Stimulated activated CD8-positive, alpha-beta memory T cell treated with anti-CD3 and anti-CD28 coated beads, Interleukin-15, amount 100 ng/mL, for 1 hour (primary cell): ENCODE measurements around the gene EXOC2.
"Not testable (repeated sequence)": the region's sequence is repeated elsewhere in the genome, so short reads cannot be mapped to it uniquely, and the experiment has no call there.

Experiments
- DNase-seq: peaks from one replicate; pipeline ENCODE4 v3.0.0-alpha.2; 2020; ENCODE audit warnings: low read depth

EXOC2 gene

DNA sequence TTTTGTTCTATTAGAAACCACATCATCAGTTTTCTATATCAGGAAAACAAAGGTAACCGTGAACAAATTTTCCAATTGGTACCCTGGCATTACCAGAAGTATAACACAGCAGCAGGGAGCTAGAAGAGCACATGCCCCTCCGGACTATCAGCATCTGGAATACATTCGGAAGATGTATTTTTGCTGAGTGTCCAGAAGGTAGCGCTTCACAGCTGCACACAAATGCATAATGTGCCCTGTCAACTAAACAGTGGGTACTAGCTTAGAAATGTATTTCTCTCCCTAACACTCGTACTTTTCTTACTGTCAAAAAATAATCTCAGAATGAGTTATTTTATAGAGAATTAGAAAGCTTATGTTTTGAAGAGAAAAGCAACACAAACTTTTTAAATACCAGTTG, 113.6 kb downstream of the EXOC2 start:
- DNase-seq: no peak

DNA sequence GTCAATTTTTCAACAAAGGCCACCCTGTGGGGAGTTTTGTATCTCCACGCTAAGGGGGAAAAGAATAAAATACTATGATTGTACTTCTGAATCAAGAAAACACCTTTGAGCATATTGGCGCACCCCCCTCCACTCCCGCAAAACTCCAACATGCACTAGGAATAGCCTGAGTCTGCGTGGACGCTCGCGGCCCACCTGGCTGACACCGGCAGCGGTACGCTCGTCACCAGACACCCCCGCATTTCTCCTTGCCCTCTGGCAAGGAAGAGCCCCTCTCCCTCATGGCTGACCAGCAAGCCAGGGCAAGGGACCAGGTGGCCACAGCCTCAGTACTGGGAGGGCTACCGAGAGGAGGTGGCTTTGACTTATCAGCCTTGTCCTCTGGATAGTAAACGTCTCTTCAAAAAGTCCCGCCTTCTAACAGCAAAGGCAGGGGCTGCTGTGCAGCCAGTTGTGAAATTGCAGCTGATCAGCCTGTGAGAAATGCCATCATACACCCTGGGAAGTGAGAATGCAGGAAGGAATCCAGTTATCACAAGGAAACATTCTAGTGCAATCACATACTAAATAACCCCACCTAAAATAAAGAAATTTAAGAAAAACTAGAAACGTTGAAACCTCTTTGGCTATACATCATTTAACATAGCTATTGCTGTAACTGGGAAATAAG, 120.2 kb downstream of the EXOC2 start:
- no peak for DNase-seq

GRCh38 chr6:571892-572291, 121.0 kb downstream of the EXOC2 start:
- DNase-seq: no peak

DNA sequence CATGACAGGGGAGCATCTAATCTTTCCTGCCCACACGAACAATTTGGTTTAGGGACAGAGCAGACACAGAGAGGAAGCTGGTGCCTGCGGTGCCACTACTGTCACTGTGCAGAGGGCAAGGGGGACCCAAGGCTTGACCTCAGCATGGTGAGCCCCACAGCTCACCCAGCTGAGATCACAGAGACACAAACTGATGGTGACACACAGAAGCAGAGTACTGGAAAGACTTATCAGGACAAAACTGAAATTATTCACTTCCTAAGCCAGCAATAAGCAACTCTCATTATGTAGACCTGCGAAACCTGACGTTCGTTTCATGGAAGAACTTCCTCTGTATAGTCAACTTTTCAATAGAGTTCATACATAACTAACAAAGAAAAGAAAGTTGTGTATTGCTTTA, 122.1 kb downstream of the EXOC2 start:
- DNase-seq: no peak

- no peak for DNase-seq
These were observed 123.9 kb downstream of the EXOC2 start for GRCh38 chr6:568954-569523.

DNA sequence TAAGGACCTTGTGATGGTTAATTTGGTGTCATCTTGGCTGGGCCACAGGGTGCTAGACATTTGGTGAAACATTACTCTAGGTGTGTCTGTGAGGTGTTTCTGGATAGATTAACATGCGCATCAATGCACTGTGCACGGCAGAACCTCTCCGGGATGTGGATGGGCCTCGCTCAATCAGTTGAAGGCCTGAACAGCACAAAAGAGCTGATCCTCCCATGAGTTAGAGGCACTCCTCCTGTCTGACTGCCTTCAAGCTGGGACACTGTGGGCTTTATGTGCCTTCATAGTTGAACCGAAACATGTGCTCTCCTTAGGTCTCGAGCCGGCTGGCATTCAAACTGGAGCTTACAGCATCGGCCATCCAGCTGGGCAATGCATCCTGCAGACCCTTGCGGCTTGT, 124.9 kb downstream of the EXOC2 start:
- no peak for DNase-seq

GRCh38 chr6:563863-564262, 129.1 kb downstream of the EXOC2 start:
- no peak for DNase-seq

DNA sequence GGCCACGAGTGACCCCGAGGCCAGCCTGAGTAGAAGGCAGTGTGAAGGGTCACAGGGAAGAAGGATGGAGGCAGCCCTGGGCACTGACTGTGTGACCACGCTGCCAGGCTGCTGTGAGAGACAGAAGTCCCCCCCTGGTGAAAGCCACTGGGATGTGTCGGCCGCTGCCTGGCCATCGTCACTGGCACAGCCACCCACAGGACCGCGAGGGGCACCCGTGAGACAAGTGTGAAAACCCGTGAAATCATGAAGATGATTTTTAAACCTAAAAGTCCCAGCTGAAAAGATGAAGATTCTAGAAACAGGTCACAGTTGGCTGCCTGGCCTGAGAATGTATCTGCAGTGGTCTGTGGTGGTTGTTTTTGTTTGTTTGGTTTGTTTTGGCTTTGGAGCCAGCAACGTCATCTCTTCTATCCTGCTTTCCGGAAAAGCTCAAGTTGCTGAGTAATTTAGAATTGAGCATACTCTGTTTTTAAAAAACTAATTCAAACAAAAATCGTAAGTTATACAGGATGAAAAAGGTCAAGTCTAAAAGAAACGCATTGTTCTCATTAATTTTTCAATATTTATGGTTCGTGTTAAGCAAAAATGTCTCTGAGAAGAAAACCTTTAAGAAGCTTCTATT, 130.8 kb downstream of the EXOC2 start:
- no peak for DNase-seq

GRCh38 chr6:561335-561734, 131.6 kb downstream of the EXOC2 start:
- DNase-seq: not testable (repeated sequence)

DNA sequence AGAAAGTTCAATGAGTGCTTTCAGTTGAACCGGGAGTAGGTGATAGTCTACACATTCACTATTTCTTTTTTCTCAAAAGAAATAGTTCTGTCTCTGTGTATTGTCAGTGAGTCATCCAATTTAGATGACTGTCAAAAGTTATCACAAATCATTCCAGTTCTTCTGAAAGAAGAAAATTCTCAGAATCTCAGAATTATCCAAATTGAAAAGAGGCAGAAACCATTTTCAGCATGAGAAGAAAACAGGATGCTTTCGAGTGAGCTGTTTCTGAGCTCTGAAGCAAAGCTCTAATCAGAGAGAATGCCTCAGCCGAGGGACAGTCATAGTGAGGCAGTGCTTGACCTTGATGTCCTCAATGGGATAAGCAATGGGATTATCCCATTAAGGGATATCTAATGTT, 134.0 kb downstream of the EXOC2 start:
- no peak for DNase-seq

GRCh38 chr6:558089-558488, 134.8 kb downstream of the EXOC2 start:
- DNase-seq: no peak

DNA sequence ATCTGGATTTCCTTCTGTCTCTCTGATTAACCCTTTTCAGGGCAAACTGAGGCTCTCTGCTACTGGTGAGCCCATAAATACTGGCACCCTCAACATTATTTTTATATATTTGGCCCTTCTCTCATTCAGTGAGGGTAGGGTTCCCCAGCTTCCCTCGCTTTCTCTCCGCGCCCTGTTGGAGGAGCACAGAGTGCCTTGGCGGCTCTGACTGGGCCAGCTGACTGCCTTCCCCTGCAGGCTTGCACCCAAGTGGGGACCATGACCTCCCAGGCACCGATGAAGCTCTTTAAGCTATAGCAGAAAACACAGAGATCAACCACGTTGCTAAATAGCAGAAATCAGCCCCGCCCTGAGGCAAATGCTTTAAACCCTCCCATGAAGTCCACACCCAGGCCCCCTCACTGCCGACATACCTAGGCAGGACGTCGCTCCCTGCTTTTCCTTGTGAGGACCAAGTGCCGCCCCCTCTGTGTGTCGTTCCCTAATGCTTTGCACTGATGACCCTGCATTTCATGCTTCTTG, 141.0 kb downstream of the EXOC2 start:
- no peak for DNase-seq

DNA sequence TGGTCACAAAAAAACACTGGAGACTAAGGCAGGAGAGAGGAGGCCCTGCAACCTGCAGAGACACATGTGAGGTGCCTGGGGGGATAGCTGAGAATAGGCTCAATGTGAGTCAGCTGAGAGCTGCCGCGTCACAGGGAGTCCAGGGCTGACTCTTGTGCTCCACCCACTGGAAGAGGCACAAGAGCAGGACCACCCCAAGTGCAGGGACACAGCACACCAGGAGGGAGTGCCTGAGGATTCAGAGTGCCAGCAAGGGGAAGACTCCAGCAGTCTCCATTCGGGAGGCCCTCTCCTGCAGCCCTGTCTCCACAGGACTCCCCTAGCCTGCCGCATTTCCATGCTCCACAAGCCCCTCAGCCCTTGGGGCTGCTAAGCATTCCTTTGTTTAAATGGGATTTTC, 141.5 kb downstream of the EXOC2 start:
- no peak for DNase-seq

DNA sequence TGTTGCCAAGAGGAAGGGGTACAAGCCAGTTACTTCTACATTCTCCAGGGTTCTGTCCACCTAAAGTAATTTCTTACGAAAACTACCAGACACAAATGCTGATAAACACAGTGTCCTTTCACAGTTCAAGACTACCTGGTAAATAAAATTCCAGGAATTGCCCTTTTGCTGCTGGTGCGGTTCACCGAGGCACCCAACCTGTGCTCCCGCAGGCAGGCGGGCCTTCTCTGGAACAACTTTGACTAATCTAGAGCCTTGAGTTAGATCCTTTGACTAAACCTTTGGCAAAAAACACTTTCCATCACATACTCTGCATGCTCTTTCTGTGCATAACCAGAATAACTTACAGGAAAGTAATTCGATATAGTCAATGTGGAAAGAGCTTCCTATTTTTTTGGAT, 143.0 kb downstream of the EXOC2 start:
- DNase-seq: no peak

DNA sequence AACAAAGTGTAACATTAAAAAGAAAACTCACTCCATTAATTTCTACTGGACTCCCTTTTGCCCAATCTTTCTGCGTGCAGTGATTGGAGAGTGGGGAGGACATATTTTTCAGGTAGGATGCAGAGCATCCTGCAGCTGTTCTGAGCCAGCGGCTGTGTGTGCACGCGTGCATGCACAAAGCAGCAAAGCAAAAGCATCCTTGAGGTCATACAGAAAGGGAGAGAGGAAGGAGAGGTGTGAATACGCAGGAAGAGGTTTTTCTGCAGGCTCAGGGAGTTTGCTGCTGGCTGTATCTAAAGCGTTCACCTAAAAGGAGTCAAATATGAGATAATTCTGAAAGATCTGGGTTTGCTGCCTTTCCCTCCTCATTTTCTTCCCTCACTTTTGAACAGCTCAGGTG, 144.4 kb downstream of the EXOC2 start:
- DNase-seq: no peak

- DNase-seq: no peak
These were observed 144.8 kb downstream of the EXOC2 start for GRCh38 chr6:548091-548490.

- no peak for DNase-seq
These were observed 152.4 kb downstream of the EXOC2 start for GRCh38 chr6:540490-540889.

GRCh38 chr6:537114-537513, 155.8 kb downstream of the EXOC2 start:
- DNase-seq: no peak

DNA sequence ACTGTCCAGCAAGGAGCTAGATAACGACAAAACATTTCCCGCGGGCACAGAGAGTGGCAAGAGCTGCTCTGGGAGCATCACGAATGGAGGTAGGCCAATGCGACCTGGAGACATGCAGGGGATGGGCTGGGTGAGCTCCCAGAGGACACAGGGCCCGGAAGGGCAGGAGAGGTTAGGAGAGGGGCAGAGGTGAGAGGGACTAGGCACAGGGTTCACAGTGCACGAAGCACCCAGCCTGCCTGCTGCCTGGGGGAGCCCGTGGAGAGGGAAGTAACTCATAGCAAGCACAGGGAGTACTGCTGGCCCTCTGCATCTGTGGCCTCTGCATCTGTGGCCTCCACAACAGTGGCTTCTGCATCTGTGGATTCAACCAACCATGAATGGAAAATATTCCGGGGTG, 162.5 kb downstream of the EXOC2 start:
- no peak for DNase-seq

DNA sequence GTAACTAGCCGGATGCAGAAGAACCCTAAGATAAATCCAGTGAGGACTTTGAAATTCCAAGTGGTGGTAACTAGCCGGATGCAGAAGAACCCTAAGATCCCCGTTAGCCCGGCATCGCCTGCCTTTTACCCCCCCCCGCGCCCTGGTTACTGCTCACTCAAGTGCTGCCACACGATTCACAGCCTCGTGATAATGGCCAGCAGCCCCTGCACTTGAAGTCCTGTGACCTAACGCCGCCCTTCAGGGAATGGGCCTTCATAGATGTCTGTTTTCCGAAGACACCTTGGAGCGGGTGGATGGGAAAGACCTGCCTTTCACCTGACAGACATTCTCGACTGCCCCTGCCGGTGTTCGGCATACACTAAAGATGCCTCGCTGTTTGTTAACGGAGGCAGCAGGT, 163.9 kb downstream of the EXOC2 start:
- no peak for DNase-seq

GRCh38 chr6:527989-528673, 164.8 kb downstream of the EXOC2 start:
- DNase-seq: no peak

DNA sequence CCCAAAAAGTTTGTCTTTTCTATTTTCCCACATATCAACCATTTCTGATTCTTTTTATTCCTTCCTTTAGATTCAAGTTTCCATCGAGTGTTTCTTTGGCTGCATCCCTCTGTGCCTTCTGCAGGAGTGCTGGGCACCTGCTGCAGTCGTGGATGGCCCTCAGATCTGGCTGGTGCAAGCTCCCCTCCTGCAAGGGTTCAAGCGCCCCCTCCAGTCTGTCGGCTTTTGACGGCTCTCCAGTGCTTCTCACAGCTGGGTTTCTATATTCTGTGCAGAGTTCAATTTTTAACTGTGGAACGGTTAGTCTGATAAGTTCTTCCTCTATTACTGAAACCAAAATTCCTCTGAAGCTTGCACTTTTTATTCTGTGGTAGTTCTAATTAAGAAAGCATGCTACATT, 168.1 kb downstream of the EXOC2 start:
- no peak for DNase-seq

DNA sequence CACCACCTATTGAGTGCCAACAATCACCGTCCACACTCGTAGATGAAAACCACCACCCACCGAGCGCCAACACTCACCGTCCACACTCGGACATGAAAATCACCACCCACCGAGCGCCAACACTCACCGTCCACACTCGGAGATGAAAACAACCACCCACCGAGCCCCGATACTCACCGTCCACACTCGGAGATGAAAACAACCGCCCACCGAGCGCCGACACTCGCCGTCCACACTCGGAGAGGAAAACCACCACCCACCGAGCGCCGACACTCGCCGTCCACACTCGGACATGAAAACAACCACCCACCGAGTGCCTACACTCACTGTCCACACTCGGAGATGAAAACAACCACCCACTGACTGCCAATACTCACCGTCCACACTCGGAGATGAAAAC, 172.1 kb downstream of the EXOC2 start:
- no peak for DNase-seq
